Esophagus muscularis mucosa (tissue), 4 donors: ENCODE measurements around the gene FMN2.

Experiments
- EP300 ChIP-seq: sonication (generic); formaldehyde crosslinking; IDR thresholded peaks from one replicate; pipeline ENCODE4 v1.6.1; 2017; ENCODE audit warnings: antibody characterized with exemption
- POLR2A ChIP-seq: fragments of 450-650 bp; IDR thresholded peaks from one replicate; pipeline ENCODE4 v1.6.1; 2017; ENCODE audit warnings: antibody characterized with exemption, moderate library complexity, mild to moderate bottlenecking, low read depth
- POLR2AphosphoS5 ChIP-seq, 2 donors: sonication (generic); formaldehyde crosslinking; IDR thresholded peaks; one replicate each; pipeline ENCODE4 v1.6.1; 2017; ENCODE audit warnings: antibody characterized with exemption in 2 of 2
- TF ChIP-seq, protein P1 (sequence below), 3 experiments: fragments of 200-600 bp in 2 of 3; fragments of 450-650 bp in 1 of 3; sonication (generic) in 2 of 3; IDR thresholded peaks; one replicate each; pipeline ENCODE4 v1.5.1; 2017 to 2019; ENCODE audit warnings: antibody characterized with exemption in 3 of 3, mild to moderate bottlenecking in 2 of 3, moderate library complexity in 1 of 3

DNA sequence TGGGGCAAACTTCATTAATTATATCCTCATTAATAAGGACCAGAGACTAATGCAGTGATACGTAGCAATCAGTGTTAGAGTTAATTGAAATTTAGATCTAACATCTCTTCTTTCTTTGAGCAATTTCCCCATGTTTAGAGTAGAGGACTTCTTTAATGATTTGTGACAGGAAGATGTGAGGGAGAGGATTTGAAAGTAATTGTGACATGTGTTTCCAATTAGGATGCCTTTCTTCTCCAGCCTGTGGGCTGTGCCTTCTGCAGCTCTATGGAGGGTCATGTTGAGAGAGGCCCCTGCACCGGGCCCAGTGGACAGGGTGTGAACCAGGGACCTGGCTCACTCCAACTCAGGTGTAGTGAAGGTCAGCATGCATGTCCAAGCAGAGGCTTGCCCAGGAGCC is 417.3 kb downstream of the FMN2 start:
- TF ChIP-seq, protein P1, sequence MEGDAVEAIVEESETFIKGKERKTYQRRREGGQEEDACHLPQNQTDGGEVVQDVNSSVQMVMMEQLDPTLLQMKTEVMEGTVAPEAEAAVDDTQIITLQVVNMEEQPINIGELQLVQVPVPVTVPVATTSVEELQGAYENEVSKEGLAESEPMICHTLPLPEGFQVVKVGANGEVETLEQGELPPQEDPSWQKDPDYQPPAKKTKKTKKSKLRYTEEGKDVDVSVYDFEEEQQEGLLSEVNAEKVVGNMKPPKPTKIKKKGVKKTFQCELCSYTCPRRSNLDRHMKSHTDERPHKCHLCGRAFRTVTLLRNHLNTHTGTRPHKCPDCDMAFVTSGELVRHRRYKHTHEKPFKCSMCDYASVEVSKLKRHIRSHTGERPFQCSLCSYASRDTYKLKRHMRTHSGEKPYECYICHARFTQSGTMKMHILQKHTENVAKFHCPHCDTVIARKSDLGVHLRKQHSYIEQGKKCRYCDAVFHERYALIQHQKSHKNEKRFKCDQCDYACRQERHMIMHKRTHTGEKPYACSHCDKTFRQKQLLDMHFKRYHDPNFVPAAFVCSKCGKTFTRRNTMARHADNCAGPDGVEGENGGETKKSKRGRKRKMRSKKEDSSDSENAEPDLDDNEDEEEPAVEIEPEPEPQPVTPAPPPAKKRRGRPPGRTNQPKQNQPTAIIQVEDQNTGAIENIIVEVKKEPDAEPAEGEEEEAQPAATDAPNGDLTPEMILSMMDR (IDR thresholded peaks at IDR 0.05), result no peak
- TF ChIP-seq POLR2A (no peak), POLR2AphosphoS5 (IDR thresholded peaks at IDR 0.05) (no peak), EP300 (no peak)
